ENCODE data around the gene SHISA4.

Gene SHISA4

GRCh38 chr1:201882665-201883132 lies 6.0 kb upstream of the SHISA4 start:
- DNase-seq = no peak

GRCh38 chr1:201883266-201883665 lies 5.4 kb upstream of the SHISA4 start:
- no peak for DNase-seq

GRCh38 chr1:201883786-201884185 lies 4.9 kb upstream of the SHISA4 start:
- no peak for DNase-seq

GRCh38 chr1:201884425-201884824 lies 4.3 kb upstream of the SHISA4 start:
- DNase-seq = peak; percentile 50

- no peak for DNase-seq
Observed at GRCh38 chr1:201885531-201886075, 3.1 kb upstream of the SHISA4 start.

GRCh38 chr1:201886103-201886885 lies 2.4 kb upstream of the SHISA4 start:
- no peak for DNase-seq

GRCh38 chr1:201887116-201887866 lies 1.4 kb upstream of the SHISA4 start:
- no peak for DNase-seq

- DNase-seq = no peak
Observed at GRCh38 chr1:201889090-201889968, 631 bp downstream of the SHISA4 start.

GRCh38 chr1:201890223-201890622 lies 1.5 kb downstream of the SHISA4 start:
- no peak for DNase-seq

- no peak for DNase-seq
Observed at GRCh38 chr1:201890806-201891450, 2.2 kb downstream of the SHISA4 start.

GRCh38 chr1:201891451-201892045 lies 2.9 kb downstream of the SHISA4 start:
- DNase-seq = no peak

GRCh38 chr1:201892211-201892610 lies 3.5 kb downstream of the SHISA4 start:
- DNase-seq = no peak

- no peak for DNase-seq
Observed at GRCh38 chr1:201893431-201893830, 4.7 kb downstream of the SHISA4 start.

GRCh38 chr1:201894343-201895119 lies 5.8 kb downstream of the SHISA4 start:
- no peak for DNase-seq

- no peak for DNase-seq
Observed at GRCh38 chr1:201895120-201895665, 6.5 kb downstream of the SHISA4 start.

GRCh38 chr1:201895913-201896807 lies 7.5 kb downstream of the SHISA4 start:
- peak; percentile 91 for DNase-seq

GRCh38 chr1:201896951-201897391 lies 8.3 kb downstream of the SHISA4 start:
- no peak for DNase-seq

- no peak for DNase-seq
Observed at GRCh38 chr1:201898240-201898894, 9.7 kb downstream of the SHISA4 start.

- DNase-seq = no peak
Observed at GRCh38 chr1:201898992-201899391, 10.3 kb downstream of the SHISA4 start.
